Measurements from ENCODE around the gene CHMP6.

DNA sequence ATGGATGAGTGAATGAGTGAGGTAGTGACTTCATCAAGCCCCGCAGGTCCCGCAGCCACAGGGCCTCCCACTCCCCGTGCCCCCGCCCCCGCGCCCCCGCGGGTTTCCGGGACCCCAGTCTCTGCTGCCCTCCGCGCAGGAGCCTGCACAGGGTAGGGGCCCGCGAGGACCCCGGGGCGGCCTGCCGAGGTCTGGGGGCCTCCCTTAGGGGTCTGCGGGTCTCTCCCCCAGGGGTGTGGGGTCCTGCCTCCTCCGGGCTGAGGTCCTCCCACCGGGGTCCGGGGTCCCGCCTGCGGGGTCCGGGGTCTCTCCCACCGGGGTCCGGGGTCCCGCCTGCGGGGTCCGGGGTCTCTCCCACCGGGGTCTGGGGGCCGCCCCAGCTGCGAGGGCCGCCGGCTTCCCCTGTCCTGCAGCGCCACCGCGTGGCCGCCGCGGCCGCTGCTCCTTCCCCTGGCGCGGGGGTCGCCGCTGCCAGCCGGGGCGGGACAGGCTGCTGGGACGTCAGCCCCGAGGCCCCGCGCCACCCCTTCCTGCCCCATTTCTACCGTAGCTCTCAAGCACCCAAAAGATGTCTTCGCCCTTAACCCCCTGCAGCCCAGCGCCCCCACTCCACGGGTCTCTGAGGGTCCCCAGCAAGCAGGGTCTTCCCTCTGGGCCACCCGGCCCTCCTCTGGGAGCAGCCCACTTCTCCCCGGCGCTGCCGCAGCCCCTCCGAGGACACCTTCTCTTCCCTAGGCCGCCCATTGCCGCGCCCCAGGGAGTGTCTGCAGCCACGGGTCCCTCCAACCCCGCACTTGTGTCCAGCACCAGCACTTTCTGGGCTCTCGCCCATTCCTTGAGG is 10.4 kb upstream of the CHMP6 start:
- no peak for TF ChIP-seq EZH2phosphoT487 (IDR thresholded peaks at IDR 0.05; ENCODE audit: borderline replicate concordance)
- TF ChIP-seq YY1 (IDR thresholded peaks at IDR 0.05; ENCODE audit: extremely low read depth, insufficient replicate concordance, low read depth, low read length): no peak
- no peak for TF ChIP-seq EZH2 (IDR thresholded peaks at IDR 0.05)
- TF ChIP-seq CTCF (IDR thresholded peaks at IDR 0.05 in 2 of 3, conservative IDR thresholded peaks at IDR 0.05 in 1 of 3; ENCODE audit: borderline replicate concordance in 1 of 3, insufficient read depth in 1 of 3, low read depth in 2 of 3, low read length in 2 of 3): peak; percentile 59 to 95 (median 61)
- TF ChIP-seq, protein P1, sequence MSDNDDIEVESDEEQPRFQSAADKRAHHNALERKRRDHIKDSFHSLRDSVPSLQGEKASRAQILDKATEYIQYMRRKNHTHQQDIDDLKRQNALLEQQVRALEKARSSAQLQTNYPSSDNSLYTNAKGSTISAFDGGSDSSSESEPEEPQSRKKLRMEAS (IDR thresholded peaks at IDR 0.05): no peak
- TF ChIP-seq, protein P2, sequence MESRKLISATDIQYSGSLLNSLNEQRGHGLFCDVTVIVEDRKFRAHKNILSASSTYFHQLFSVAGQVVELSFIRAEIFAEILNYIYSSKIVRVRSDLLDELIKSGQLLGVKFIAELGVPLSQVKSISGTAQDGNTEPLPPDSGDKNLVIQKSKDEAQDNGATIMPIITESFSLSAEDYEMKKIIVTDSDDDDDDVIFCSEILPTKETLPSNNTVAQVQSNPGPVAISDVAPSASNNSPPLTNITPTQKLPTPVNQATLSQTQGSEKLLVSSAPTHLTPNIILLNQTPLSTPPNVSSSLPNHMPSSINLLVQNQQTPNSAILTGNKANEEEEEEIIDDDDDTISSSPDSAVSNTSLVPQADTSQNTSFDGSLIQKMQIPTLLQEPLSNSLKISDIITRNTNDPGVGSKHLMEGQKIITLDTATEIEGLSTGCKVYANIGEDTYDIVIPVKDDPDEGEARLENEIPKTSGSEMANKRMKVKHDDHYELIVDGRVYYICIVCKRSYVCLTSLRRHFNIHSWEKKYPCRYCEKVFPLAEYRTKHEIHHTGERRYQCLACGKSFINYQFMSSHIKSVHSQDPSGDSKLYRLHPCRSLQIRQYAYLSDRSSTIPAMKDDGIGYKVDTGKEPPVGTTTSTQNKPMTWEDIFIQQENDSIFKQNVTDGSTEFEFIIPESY (IDR thresholded peaks at IDR 0.05; ENCODE audit: extremely low read depth, insufficient replicate concordance, low read length): no peak
